HepG2 (cell line): ENCODE measurements around the gene ORC2. TPM values are rescaled to one million over a fixed set of nuclear protein-coding genes. Genes with fewer than 3 reads are reported as not detected.

ENCODE experiments used
- ATF7 ChIP-seq, 2 experiments: fragments of 450-650 bp in 1 of 2; sonication (generic) in 1 of 2; formaldehyde crosslinking in 1 of 2; IDR thresholded peaks; 2 replicates each; pipeline versions ENCODE4 v1.4.0 to v1.6.1; 2016 to 2020; ENCODE audit warnings: antibody characterized with exemption in 1 of 2, mild to moderate bottlenecking in 1 of 2, missing genetic modification reagents in 1 of 2
- BCL6 ChIP-seq: IDR thresholded peaks from 2 replicates; pipeline ENCODE4 v1.6.1; 2016; ENCODE audit warnings: missing genetic modification reagents, missing compliant biosample characterization
- CBX2 ChIP-seq, 2 experiments: fragments of 200-600 bp in 1 of 2; sonication (generic); formaldehyde crosslinking in 1 of 2; IDR thresholded peaks; 2 replicates each; pipeline versions ENCODE4 v1.7.0 to v1.8.1; 2018 to 2022; ENCODE audit warnings: low read depth in 2 of 2, low read length in 1 of 2, mild to moderate bottlenecking in 1 of 2, missing genetic modification reagents in 1 of 2
- GABPB1 ChIP-seq: IDR thresholded peaks from 2 replicates; pipeline ENCODE4 v1.6.1; 2016; ENCODE audit warnings: mild to moderate bottlenecking, missing genetic modification reagents, moderate library complexity, missing compliant biosample characterization
- KAT7 ChIP-seq: IDR thresholded peaks from 2 replicates; pipeline ENCODE4 v1.6.1; 2018; ENCODE audit warnings: borderline replicate concordance, missing compliant biosample characterization
- NFE2L2 ChIP-seq: fragments of 150-350 bp; IDR thresholded peaks from 2 replicates; pipeline ENCODE4 v1.6.1; 2014; ENCODE audit warnings: low read length
- PPARG ChIP-seq: conservative IDR thresholded peaks from 2 replicates; pipeline ENCODE4 v1.6.1; 2016; ENCODE audit warnings: missing biosample characterization, missing genetic modification reagents
- RBM22 ChIP-seq: fragments of 200-400 bp; formaldehyde crosslinking; optimal IDR thresholded peaks from 2 replicates; pipeline ENCODE3; 2017; ENCODE audit warnings: mild to moderate bottlenecking, low read length, moderate library complexity
- SIN3A ChIP-seq: IDR thresholded peaks from 2 replicates; pipeline ENCODE4 v1.6.1; 2011; ENCODE audit warnings: low read depth, mild to moderate bottlenecking, control low read depth, low read length, borderline replicate concordance
- SRSF1 ChIP-seq: fragments of 200-400 bp; formaldehyde crosslinking; optimal IDR thresholded peaks from 2 replicates; pipeline ENCODE3; 2017; ENCODE audit warnings: mild to moderate bottlenecking, low read depth, low read length, moderate library complexity
- TAF15 ChIP-seq: fragments of 200-400 bp; formaldehyde crosslinking; IDR thresholded peaks from one replicate; pipeline ENCODE4 v1.6.1; 2018; ENCODE audit warnings: mild to moderate bottlenecking, low read depth, low read length; ENCODE audit not compliant: poor library complexity, severe bottlenecking
- ZBTB3 ChIP-seq: sonication (generic); formaldehyde crosslinking; IDR thresholded peaks from 2 replicates; pipeline ENCODE4 v1.4.0; 2020; ENCODE audit warnings: low read depth, mild to moderate bottlenecking, moderate library complexity, missing genetic modification reagents, borderline replicate concordance
- ZNF816 ChIP-seq: sonication (generic); formaldehyde crosslinking; IDR thresholded peaks from 2 replicates; pipeline ENCODE4 v1.8.0; 2022; ENCODE audit warnings: missing genetic modification reagents, mild to moderate bottlenecking, borderline replicate concordance
- polyA plus RNA-seq, 8 experiments: library from polyadenylated mRNA; depleted of rRNA in 3 of 8; stranded (reverse) in 7 of 8; unstranded in 1 of 8; fragments of >200 nt; fragmentation: Illumina TruSeq in 4 of 8; extraction: Trizol in 4 of 8; gene quantifications; 2 replicates each; pipeline versions ENCODE4 v1.2.1 to v1.2.3, GENCODE V29; 2011 to 2016; ENCODE audit warnings: low read depth in 4 of 8, missing spikeins in 1 of 8, mixed read lengths in 1 of 8; ENCODE audit not compliant: insufficient read depth in 1 of 8
- total RNA-seq, 5 experiments: library from RNA; depleted of rRNA; stranded (reverse); fragments of >200 nt; fragmentation: Illumina TruSeq; extraction: Trizol; gene quantifications; 2 replicates each; pipeline ENCODE4 v1.2.3, GENCODE V29; 2016; ENCODE audit warnings: low read depth in 1 of 5
- TF ChIP-seq, protein P1 (sequence below): sonication (generic); formaldehyde crosslinking; IDR thresholded peaks from 2 replicates; pipeline ENCODE4 v1.5.0; 2020; ENCODE audit warnings: missing genetic modification reagents
- TF ChIP-seq, protein P2 (sequence below): sonication (generic); formaldehyde crosslinking; IDR thresholded peaks from 2 replicates; pipeline ENCODE4 v1.4.0; 2020; ENCODE audit warnings: missing genetic modification reagents
- TF ChIP-seq, protein P3 (sequence below): IDR thresholded peaks from 2 replicates; pipeline ENCODE4 v1.6.1; 2016; ENCODE audit warnings: mild to moderate bottlenecking
- TF ChIP-seq, protein P4 (sequence below): sonication (generic); formaldehyde crosslinking; conservative IDR thresholded peaks from 2 replicates; pipeline ENCODE4 v1.8.0; 2022; ENCODE audit warnings: mild to moderate bottlenecking, moderate library complexity, missing genetic modification reagents
- TF ChIP-seq, protein P5 (sequence below): sonication (generic); formaldehyde crosslinking; IDR thresholded peaks from 2 replicates; pipeline ENCODE4 v1.4.0; 2020; ENCODE audit warnings: mild to moderate bottlenecking, missing genetic modification reagents
- TF ChIP-seq, protein P6 (sequence below): sonication (generic); formaldehyde crosslinking; IDR thresholded peaks from 2 replicates; pipeline ENCODE4 v1.5.0; 2020; ENCODE audit warnings: missing genetic modification reagents, mild to moderate bottlenecking, borderline replicate concordance

Gene ORC2
- total and polyA plus RNA-seq, 2 of the 13 experiments (the other 11 are each of a cell fraction or from before 2014, with no cell fraction given): 19.3 to 73.5 TPM

DNA sequence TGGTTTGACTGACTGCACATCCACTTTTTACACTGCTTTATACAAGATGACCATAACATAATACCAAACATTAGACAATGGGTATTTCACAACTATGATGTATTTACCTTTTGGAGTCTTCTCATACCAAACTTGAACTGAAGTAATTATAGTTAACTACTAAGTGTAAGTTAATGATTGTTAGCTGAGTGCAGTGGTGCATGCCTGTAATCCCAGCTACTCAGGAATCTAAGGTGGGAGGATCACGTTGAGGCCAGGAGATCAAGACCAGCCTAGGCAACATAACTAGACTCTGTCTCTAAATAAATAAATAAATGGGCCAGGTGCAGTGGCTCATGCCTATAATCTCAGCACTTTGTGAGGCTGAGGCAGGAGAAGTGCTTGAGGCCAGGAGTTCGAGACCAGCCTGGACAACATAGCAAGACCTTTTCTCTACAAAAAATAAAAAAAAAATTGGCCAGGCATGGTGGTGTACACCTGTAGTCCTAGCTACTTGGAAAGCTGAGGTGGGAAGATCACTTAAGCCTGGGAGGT is 44.9 kb upstream of the ORC2 start (continued):
- no peak for TF ChIP-seq CBX2 (IDR thresholded peaks at IDR 0.05; ENCODE audit: low read depth, low read length)
- no peak for TF ChIP-seq CBX2 (CRISPR knock-in tag; IDR thresholded peaks at IDR 0.05; ENCODE audit: low read depth)
- no peak; the same call in 1 of the 2 replicates for TF ChIP-seq ZNF816 (CRISPR knock-in tag)
- TF ChIP-seq TAF15: no peak
- TF ChIP-seq, protein P1, sequence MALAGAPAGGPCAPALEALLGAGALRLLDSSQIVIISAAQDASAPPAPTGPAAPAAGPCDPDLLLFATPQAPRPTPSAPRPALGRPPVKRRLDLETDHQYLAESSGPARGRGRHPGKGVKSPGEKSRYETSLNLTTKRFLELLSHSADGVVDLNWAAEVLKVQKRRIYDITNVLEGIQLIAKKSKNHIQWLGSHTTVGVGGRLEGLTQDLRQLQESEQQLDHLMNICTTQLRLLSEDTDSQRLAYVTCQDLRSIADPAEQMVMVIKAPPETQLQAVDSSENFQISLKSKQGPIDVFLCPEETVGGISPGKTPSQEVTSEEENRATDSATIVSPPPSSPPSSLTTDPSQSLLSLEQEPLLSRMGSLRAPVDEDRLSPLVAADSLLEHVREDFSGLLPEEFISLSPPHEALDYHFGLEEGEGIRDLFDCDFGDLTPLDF (CRISPR knock-in tag): no peak
- peak; percentile 55 for TF ChIP-seq PPARG (CRISPR knock-in tag)
- TF ChIP-seq, protein P2, sequence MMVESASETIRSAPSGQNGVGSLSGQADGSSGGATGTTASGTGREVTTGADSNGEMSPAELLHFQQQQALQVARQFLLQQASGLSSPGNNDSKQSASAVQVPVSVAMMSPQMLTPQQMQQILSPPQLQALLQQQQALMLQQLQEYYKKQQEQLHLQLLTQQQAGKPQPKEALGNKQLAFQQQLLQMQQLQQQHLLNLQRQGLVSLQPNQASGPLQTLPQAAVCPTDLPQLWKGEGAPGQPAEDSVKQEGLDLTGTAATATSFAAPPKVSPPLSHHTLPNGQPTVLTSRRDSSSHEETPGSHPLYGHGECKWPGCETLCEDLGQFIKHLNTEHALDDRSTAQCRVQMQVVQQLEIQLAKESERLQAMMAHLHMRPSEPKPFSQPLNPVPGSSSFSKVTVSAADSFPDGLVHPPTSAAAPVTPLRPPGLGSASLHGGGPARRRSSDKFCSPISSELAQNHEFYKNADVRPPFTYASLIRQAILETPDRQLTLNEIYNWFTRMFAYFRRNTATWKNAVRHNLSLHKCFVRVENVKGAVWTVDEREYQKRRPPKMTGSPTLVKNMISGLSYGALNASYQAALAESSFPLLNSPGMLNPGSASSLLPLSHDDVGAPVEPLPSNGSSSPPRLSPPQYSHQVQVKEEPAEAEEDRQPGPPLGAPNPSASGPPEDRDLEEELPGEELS (CRISPR knock-in tag): peak; percentile 84
- TF ChIP-seq ATF7 (IDR thresholded peaks at IDR 0.05): no peak
- no peak; the same call in 1 of the 2 replicates for TF ChIP-seq ATF7 (CRISPR knock-in tag; IDR thresholded peaks at IDR 0.05)
- TF ChIP-seq, protein P3, sequence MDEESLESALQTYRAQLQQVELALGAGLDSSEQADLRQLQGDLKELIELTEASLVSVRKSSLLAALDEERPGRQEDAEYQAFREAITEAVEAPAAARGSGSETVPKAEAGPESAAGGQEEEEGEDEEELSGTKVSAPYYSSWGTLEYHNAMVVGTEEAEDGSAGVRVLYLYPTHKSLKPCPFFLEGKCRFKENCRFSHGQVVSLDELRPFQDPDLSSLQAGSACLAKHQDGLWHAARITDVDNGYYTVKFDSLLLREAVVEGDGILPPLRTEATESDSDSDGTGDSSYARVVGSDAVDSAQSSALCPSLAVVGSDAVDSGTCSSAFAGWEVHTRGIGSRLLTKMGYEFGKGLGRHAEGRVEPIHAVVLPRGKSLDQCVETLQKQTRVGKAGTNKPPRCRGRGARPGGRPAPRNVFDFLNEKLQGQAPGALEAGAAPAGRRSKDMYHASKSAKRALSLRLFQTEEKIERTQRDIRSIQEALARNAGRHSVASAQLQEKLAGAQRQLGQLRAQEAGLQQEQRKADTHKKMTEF (CRISPR knock-in tag): peak; percentile 79
- no peak for TF ChIP-seq RBM22
- TF ChIP-seq, protein P4, sequence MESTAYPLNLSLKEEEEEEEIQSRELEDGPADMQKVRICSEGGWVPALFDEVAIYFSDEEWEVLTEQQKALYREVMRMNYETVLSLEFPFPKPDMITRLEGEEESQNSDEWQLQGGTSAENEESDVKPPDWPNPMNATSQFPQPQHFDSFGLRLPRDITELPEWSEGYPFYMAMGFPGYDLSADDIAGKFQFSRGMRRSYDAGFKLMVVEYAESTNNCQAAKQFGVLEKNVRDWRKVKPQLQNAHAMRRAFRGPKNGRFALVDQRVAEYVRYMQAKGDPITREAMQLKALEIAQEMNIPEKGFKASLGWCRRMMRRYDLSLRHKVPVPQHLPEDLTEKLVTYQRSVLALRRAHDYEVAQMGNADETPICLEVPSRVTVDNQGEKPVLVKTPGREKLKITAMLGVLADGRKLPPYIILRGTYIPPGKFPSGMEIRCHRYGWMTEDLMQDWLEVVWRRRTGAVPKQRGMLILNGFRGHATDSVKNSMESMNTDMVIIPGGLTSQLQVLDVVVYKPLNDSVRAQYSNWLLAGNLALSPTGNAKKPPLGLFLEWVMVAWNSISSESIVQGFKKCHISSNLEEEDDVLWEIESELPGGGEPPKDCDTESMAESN (CRISPR knock-in tag): no peak
- TF ChIP-seq GABPB1: no peak; the same call in 1 of the 2 replicates
- TF ChIP-seq NFE2L2: no peak
- no peak for TF ChIP-seq SIN3A
- TF ChIP-seq SRSF1: no peak
- TF ChIP-seq BCL6 (CRISPR knock-in tag): peak; percentile 78
- TF ChIP-seq, protein P5, sequence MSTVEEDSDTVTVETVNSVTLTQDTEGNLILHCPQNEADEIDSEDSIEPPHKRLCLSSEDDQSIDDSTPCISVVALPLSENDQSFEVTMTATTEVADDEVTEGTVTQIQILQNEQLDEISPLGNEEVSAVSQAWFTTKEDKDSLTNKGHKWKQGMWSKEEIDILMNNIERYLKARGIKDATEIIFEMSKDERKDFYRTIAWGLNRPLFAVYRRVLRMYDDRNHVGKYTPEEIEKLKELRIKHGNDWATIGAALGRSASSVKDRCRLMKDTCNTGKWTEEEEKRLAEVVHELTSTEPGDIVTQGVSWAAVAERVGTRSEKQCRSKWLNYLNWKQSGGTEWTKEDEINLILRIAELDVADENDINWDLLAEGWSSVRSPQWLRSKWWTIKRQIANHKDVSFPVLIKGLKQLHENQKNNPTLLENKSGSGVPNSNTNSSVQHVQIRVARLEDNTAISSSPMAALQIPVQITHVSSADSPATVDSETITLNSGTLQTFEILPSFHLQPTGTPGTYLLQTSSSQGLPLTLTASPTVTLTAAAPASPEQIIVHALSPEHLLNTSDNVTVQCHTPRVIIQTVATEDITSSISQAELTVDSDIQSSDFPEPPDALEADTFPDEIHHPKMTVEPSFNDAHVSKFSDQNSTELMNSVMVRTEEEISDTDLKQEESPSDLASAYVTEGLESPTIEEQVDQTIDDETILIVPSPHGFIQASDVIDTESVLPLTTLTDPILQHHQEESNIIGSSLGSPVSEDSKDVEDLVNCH (CRISPR knock-in tag): no peak
- peak; percentile 78; the same call in 1 of the 2 replicates for TF ChIP-seq KAT7 (CRISPR knock-in tag)
- TF ChIP-seq, protein P6, sequence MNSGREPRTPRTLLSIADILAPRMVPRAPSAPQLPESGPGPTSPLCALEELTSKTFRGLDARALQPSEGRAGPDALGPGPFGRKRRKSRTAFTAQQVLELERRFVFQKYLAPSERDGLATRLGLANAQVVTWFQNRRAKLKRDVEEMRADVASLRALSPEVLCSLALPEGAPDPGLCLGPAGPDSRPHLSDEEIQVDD: no peak
- no peak for TF ChIP-seq ZBTB3 (CRISPR knock-in tag)
